NCI-H1092 (cell line): ENCODE data around the gene NELL1.
"Not testable (repeated sequence)": the region's sequence is repeated elsewhere in the genome, so short reads cannot be mapped to it uniquely, and the experiment has no call there.

Experiments
- DNase-seq: peaks from one replicate; lab custom pipeline; 2025; lab: John Stamatoyannopoulos, UW

NELL1 gene

DNA sequence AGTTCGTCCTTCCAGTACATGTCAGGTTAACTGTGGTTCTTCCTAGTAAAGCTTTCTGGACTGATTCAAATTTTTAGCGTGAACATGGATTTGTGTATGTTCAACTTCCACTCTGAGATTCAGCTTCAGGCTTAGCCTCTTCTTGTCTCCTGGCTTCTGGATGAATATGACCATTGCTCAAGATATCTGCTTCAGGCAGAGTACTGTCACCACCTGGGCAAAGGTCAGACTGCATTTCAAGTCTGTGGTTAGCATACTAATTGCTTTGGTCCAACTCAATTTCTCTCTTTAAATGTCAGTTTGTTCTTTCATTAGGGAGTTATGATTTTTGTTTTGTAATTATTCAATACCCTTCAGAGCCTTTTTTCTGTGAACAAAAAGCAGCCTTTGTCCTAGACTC is 440.0 kb downstream of the NELL1 start:
- DNase-seq = no peak

DNA sequence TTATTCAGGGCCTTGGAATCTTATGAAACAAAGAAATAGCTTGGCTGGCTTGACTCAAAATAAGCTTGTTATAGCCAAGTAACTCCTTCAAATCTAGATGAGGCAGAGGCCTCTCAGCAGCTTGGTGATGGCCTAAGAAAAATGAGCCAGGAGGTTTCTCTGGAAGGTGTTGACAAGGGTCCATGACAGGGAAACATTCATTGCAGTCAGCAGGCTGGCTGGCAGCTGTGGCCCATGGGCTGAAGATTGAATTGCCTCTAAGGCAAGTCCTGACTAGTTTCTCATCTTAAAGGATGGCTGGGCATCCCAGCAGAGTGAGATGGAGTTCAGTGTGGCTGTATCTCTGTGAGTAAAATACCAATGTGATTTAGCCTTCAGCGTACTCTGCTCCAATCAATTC is 441.0 kb downstream of the NELL1 start:
- DNase-seq = no peak

DNA sequence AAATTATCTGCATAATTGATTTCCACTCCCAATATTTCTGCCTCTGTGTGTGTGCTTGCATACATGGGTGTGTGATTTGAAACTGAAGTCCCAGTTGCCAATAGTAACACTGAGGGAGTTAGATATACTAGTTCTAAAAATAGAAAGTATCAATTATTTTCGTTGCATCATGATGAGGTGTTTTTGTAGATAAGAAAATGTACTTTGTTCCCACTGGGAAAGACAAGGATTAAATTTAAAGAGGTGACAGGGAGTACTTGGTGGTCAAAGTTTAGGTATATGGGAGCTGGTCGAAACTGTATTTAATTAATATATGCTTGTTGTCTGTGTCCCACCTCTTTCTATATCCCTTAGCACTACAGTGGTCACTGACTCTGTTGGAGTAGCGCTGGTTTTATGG is 444.5 kb downstream of the NELL1 start:
- DNase-seq = no peak

DNA sequence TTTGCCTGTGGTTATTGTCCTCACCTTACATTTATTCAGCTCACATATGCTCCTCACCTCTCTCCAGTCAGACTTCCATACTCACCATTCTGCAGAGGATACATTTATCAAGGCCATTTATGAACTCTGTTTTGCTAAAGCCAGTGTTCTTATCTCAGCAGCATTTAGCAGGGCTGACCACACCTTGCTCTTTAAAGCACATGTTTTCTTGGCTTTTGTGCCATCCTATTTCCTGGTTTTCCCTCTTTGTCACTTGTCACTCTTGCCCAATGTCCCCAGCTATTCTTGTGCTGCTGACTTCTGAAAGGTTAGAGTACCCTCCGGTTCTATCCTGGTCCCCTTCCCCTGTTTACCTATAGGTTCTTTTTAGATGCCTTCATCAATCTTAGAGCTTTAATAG is 446.6 kb downstream of the NELL1 start:
- no peak for DNase-seq

DNA sequence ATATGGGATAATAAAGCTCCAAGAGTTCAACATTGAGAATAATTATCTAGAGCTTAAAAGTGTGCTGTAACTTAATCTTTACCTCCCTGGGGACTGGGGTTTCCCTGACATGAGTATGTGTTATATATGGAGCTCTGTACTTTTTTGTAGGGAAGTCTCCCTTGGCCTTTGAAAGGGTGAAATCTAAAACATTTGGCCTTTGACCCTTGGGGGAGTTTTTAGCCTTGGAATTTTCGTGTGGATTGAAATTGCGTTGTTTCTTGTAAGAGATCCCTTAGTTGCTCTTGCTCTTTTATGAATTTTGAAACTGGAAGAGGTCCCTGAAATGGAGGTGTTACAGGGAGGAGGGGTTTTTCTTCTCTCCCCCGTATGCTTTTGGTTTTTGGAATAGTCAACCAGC is 450.0 kb downstream of the NELL1 start:
- no peak for DNase-seq

DNA sequence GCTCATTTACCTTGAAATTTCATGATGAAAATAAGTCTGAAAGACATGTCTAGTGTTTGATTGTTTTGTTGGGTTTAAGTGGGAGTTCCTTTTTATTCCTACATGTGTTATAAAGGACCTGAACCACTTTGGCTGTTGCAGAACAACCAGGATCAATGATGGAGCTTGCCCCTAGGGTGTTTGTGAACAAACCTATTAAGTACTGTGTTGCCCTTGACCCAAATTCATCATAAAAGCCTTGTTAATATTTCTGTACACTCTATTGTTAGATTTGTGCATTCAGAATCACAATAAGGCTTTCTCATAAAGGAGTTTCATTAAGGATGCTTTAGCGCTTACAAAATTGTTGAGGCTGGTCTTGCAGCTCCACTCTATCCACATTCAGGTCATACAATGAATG is 452.6 kb downstream of the NELL1 start:
- no peak for DNase-seq

DNA sequence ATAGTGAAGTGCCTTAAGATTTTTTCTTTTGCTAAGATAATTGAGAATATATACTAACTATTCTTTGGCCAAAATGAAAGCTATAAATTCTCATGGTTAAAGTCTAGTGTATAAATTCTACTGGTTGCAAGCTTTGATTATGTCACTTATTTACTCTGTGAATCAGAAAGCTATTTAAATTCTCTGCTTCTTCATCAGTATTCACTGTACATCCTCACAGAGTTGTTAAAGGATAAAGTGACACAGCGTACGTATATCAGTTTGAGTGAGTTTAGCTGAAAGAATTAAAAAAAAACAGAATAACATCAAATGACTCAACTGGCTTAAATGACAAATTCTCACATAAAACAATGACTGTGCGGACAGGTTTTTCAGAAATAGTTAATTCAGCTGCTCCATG is 453.1 kb downstream of the NELL1 start:
- DNase-seq = no peak

DNA sequence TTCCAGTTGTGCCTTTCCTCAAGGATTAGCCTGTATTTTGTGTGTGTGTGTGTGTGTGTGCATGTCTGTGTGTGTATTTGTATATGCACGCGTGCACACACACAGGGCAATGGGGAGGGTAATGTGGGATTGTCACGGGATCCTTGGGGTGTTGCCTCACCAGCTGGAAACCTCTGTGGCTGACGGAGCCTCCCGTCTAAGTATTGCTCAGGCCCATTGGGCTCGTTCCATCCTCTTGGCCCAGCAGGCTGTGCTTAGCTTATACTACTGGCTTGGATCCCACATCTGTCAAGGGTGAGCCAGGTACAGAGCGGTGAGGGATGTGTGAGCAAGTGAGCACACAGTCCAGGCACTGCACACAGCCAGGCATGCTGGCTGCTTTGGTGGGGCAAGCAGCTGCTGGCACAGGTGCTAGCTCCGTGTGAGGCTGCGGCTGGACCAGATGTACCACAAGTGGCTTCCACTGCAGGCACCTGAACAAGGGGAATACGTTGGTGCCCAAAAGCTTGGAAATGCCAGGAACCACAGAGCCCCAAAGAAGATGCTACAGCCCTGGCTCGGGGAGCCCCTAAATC is 462.8 kb downstream of the NELL1 start:
- no peak for DNase-seq

DNA sequence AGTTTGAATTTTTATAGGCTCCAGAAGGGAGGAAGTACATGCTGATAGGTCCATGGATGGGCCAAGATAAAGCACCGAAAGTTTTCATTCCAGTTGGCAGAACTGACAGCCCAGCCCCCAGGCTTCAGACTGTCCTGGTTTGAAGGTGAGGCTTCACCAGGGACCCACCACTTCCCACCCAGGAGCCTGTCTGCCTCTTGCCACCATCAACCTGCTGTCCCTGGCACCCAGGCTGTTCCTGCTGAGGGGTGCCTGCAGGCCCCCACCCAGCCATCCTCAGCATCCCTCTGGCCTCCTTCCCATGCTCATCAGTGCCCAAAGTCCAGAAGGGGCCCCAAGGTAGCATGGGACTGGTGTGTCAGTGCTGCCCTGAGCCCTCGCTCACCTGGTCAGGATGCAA is 463.9 kb downstream of the NELL1 start:
- DNase-seq = no peak

DNA sequence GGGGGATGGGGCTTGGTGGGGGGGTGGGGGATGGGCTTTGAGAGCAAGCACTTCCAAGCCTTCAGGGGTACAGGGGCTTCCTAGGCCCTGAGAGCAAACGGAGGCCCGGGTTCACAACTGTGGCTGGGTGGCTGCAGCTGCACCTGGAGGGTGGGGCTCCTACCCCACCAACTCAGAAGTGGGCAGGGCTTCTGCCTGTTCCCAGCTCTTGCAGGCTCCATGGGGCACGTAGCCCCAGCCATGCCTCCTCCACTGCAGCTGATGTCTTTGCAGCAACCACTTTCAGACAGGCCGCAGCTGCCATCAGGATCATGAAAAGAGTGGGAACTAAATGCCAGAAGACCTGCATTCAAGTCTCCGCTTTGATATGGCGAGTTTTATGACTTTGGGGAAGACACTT is 464.3 kb downstream of the NELL1 start:
- DNase-seq = no peak

DNA sequence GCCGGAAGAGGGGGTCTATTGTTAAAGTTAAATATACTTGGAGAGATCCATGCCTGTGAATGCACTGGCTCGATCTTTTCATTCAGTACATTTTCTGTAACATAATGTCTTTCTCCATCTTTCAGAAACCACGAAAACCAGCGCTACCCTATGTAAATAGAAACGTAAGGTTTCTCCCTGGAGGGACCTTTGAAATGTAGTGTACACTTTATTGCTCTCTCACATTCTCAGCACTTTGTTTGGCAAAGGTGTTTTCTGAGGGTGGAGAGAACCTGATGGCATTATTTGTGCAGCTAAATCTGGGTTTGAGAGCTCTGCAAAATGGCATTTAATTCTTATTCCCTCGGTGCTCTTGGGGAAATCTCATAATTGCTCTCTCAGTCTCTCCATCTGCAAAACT is 468.4 kb downstream of the NELL1 start:
- no peak for DNase-seq

DNA sequence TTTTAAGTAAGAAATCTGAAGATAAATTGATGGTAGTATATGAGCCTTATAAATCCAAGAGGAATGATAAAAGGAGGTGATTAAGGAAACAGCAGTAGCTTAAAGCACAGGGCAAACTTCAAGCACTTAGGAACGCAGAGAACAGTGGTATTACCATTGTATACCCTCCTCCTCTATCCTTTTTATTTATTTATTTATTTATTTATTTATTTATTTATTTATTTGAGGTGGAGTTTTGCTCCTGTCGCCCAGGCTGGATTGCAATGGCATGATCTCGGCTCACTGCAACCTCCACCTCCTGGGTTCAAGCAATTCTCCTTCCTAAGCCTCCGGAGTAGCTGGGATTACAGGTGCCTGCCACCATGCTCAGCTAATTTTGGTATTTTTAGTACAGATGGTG is 472.2 kb downstream of the NELL1 start:
- not testable (repeated sequence) for DNase-seq

DNA sequence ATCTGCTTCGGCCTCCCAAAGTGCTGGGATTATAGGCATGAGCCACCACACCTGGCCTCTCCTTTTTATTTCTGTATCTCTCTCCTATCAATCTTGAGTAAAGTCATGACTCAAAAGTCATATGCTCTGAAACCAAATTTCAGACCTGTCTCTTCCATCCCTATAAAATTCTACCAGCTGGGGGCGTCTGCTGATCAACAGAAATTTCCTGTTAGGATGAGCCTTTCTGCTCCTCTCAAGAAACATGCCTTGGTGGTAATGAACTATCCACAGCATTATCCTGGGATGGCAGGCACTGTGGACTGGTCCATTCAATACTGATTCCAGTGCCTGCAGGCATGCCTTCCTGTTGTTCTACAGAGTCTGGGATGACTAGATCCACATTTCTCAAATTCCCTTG is 472.6 kb downstream of the NELL1 start:
- peak; percentile 19 for DNase-seq

DNA sequence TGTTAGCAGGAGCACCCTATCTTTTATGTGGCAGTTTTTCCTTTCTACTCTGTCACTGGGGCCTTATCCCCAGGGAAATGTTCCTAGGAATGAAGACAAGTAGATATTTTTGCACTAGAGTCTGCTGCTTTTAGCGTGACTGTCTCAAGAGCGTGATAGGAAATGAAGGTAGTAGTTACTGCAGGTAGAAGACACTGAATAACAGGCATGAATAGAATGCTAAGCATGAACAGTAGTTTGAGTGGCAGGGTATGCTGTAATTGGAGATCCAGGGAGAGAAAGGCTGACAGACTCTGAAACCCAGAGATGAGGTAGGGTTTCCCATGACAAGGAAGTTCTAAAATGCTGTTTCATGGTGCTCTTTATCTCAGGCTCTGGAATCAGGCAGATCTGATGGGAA is 475.1 kb downstream of the NELL1 start:
- no peak for DNase-seq

DNA sequence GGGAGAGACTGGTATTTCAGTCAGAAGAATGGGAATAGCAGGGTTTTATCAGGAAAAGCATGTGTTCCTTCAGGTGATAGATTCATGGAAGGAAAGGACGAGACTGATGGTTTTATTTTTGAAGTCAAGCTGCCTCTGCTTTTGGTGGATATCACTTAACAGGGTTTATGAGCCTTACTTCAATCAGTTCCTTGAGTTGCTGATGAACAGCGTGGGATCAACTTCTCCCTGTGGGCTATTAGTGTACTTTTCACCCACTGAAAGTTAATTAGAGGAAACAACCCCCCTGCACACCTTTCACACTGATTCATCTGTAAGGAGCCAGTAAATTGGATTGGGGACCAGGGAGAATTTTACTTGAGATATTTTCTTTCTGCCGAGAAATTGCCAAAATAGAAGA is 479.0 kb downstream of the NELL1 start:
- DNase-seq = no peak

DNA sequence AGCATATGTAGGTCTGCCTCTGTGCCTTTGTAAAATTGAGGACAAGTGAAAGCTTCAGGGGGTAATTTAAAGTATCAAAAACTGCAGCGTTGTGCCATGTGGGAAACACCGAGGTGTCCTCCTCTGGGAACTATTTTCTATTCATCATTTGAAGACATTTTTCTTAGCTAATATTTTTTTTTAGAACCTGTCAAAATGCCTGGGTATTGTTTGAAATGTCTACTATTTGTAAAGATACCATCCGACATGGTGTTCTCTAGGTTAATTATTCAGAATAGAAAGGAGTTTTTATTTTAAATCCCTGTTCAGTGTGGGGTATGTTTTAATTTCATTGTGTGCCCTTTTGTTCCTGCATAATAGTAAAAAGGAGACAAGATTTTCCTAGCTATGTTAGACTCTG is 490.8 kb downstream of the NELL1 start:
- DNase-seq = no peak

DNA sequence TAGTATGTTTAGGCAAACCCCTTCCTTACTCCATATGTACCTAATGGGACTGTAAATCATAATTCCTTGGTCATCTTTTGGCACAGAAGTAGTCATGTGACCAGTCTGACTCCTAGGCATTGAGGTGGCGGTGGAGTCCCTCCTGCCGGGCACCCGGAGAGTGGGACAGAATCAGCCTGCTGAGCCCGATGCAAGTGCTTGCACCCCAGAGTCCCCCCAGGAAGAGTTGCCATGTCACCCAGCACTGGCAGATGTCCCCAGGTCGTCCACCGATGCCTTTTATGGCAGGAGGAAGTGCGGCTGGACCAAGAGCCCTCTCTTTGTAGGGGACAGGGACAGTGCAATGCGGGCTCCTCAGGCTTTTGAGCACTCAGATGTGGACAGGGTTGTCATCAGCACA is 500.3 kb downstream of the NELL1 start:
- DNase-seq = no peak

DNA sequence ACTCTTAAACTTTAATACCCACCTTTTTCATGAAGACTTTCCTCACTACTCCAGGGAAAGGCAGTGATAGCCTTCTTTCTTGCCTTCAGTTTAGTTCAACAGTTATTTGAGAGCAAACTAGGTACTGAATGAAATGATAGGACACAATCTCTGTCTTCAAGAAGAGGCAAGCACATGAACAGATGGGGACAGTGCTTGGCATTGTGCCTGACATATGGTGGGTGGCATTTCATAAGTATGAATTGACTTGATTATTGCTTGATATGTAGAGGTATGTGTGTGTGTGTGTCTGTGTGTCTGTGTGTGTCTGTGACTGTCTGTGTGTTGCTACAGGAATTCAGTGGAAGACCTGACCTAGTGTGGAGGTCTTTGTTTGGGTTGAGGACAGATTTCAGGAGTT is 504.1 kb downstream of the NELL1 start:
- no peak for DNase-seq

DNA sequence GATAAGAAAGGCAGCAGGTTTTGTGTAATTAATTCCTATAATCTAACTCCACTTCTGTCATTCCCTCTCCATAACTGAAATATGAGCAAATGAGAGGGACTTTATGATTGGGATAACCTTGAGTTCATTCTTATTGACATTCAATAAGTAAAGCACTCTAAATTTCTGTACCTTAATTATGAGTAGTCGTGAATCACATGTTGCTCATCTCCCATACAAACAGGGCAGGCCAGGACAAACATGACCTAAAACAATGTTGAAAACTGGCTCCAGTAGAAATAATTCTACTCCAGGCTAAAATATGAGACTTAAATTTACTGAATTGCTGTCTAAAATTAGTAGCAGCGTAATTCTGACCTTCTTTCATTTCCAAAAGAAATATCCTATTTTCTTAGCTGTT is 505.4 kb downstream of the NELL1 start:
- no peak for DNase-seq

DNA sequence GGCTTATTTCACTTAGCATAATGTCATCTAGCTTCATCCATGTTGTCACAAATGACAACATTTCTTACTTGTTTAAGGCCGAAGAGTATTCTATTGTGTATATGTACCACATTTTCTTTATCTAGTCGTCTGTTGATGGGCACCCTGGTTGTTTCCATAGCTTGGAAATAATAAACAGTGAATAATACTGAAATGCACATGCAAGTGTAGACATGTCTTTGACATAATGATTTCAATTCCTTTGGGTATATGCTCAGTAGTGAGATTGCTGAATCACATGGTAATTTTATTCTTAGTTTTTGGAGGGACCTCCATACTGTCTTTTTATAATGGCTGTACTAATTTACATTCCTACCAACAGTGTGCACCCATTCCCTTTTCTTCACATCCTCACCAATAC is 508.0 kb downstream of the NELL1 start:
- DNase-seq = no peak

DNA sequence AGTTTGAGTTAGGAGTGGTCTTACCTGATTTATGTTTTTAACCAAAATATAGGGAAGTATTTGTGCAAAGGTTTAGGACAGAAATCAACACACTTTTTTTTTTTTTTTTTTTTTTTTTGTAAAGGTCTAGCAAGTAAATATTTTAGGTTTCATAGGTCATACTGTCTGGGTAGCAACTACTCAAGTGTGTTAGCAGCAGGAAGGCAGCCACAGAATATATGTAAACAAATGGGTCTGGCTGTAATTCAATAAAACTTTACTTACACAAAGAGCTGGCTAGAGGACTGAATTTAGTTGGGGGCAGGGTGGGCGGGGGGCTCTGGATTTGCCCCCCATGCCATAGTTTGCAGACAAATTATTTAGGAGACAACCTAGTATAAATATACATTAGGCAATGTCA is 510.4 kb downstream of the NELL1 start:
- DNase-seq = no peak

DNA sequence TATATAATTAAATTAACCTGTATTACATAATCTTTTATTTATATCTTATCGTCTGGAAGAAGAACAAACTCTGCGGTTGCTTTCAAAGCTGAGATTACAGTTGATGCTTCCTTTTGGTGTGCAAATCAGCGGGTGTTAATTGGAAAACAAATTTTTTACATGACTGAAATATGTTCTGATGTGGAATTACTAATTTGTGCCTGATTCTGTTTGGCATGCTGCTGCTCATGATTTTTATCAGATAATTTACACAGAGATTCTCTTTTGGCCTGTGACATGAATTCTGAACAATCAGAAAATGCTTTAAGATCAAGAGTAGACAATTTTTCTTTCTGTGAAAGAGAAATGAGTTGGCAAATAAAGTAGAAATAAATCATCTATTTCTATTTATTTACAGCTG is 510.8 kb downstream of the NELL1 start:
- DNase-seq = no peak

DNA sequence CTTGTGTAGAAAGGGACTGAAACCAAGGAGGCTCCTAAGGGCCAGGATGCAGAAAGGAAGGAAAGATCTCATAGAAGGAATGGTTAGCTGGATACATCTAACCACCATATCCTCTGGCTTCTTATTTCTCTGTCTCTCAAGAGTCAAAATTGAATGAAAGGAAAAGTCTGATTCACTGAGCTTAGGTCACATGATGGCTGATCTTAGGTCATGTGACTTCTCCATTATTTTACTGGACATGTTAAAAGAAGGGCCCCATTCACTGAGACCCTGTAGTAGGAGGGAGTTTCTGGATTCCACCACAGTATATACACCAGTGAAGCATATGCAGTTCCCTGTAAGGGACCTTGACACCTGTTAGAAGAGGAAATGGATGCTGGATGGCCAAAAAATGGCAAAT is 516.6 kb downstream of the NELL1 start:
- DNase-seq = no peak

DNA sequence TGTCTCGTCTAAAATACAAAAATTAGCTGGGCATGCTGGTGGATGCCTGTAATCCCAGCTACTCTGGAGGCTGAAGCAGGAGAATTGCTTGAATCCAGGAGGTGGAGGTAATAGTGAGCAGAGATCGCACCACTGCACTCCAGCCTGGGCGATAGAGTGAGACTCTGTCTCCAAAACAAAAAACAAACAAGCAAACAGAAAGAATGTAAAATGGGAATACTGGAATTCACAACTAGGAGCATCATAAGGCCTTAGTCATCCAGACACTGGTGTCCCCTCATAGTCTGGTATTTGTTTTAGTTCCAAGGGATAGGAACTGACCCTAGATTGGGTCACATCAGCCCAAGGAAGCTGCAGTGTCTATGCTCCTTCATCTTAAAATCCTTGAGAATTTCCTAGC is 520.8 kb downstream of the NELL1 start:
- DNase-seq = no peak

DNA sequence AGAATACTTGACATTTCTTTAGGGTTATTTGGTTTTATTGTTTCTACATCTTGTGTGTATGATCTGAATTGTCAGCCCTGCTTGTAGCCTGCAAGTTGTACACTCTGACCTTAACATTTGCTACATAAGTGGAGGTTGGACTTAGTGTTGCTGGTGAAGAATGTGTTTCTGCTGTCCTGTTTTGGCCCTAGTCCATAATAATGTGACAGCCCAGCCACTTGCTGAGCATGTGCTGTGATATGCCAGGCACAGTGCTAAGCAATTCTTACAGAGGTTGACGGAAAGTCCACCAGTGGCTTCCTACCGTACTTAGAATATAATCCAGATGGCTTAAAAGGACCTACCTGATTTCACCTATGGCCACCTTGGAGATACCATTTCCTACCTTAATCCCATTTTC is 526.6 kb downstream of the NELL1 start:
- no peak for DNase-seq
